ENCODE data around the gene YPEL1.

Gene YPEL1

GRCh38 chr22:21735200-21736083, at the start of gene YPEL1:
Gene YPEL1, minus strand, starts transcription at chr22:21735794. Its CDS starts 25,050 bp downstream, at chr22:21710744.
- peak within 1 kb of the TSS; percentile 73 for H3K27ac ChIP-seq
- CTCF ChIA-PET: no interaction called here
- DNase-seq (ENCODE audit: low spot score): peak; percentile 91
- POLR2A ChIA-PET (ENCODE audit: low non-redundant PET): no interaction called here
- TF ChIP-seq CTCF (conservative IDR thresholded peaks at IDR 0.05; ENCODE audit: low read depth): no peak

GRCh38 chr22:21780259-21780658, 44.7 kb upstream of the YPEL1 start:
- ChIA-PET POLR2A (ENCODE audit: low non-redundant PET) (no interaction called here), CTCF (interaction anchor here (0.6 to 0.7 kb wide), 2 partner anchors 18 to 54 kb away, joined by 5 read pairs; no protein-coding TSS in a partner anchor)
- TF ChIP-seq CTCF (conservative IDR thresholded peaks at IDR 0.05; ENCODE audit: low read depth): no peak
- no peak for DNase-seq (ENCODE audit: low spot score)
- H3K27ac ChIP-seq: no peak overlapping the region

- POLR2A ChIA-PET (ENCODE audit: low non-redundant PET): no interaction called here
- CTCF ChIA-PET: interaction anchor here (0.6 kb wide), 1 partner anchor 11 kb away, joined by 3 read pairs; no protein-coding TSS in a partner anchor
- no peak overlapping the region for H3K27ac ChIP-seq
- no peak for DNase-seq (ENCODE audit: low spot score)
- no peak for TF ChIP-seq CTCF (conservative IDR thresholded peaks at IDR 0.05; ENCODE audit: low read depth)
Observed at GRCh38 chr22:21779444-21779843, 43.9 kb upstream of the YPEL1 start.

GRCh38 chr22:21778705-21779363, 43.2 kb upstream of the YPEL1 start:
- no peak overlapping the region for H3K27ac ChIP-seq
- POLR2A ChIA-PET (ENCODE audit: low non-redundant PET): no interaction called here
- CTCF ChIA-PET: no interaction called here
- TF ChIP-seq CTCF (conservative IDR thresholded peaks at IDR 0.05; ENCODE audit: low read depth): no peak
- no peak for DNase-seq (ENCODE audit: low spot score)

GRCh38 chr22:21771631-21771976, 36.0 kb upstream of the YPEL1 start:
- CTCF ChIA-PET: no interaction called here

GRCh38 chr22:21768435-21768834, 32.8 kb upstream of the YPEL1 start:
- POLR2A ChIA-PET (ENCODE audit: low non-redundant PET): no interaction called here
- DNase-seq (ENCODE audit: low spot score): no peak

More at GRCh38 chr22:21771631-21771976, 36.0 kb upstream of the YPEL1 start:
- TF ChIP-seq CTCF (conservative IDR thresholded peaks at IDR 0.05; ENCODE audit: low read depth): no peak
- POLR2A ChIA-PET (ENCODE audit: low non-redundant PET): no interaction called here
- no peak overlapping the region for H3K27ac ChIP-seq
- DNase-seq (ENCODE audit: low spot score): no peak

More at GRCh38 chr22:21768435-21768834, 32.8 kb upstream of the YPEL1 start:
- H3K27ac ChIP-seq: no peak overlapping the region
- TF ChIP-seq CTCF (conservative IDR thresholded peaks at IDR 0.05; ENCODE audit: low read depth): no peak
- CTCF ChIA-PET: no interaction called here
